Thoracic aorta (tissue), 2 donors: Measurements from ENCODE around the gene NAPA. TPM values are rescaled to one million over a fixed set of nuclear protein-coding genes. Genes with fewer than 3 reads are reported as not detected.

Source experiments
- ATAC-seq: fragments of 150-250 bp; one replicate; pipeline ENCODE4 v1.8.0; 2017; ENCODE audit warnings: low read depth; ENCODE audit not compliant: insufficient number of reproducible peaks, low FRiP score
- DNase-seq: peaks from one replicate; pipeline ENCODE4 v3.0.0-alpha.2; 2020; ENCODE audit warnings: low spot score
- H3K27ac ChIP-seq, 2 donors: fragments of 200-600 bp; sonication (generic); 1 replicate in 1 of 2; 2 replicates in 1 of 2; pipeline ENCODE4 v1.5.1; 2016; ENCODE audit warnings: mild to moderate bottlenecking in 2 of 2, moderate library complexity in 2 of 2
- H3K27me3 ChIP-seq: fragments of 200-600 bp; sonication (generic); replicated peaks from 2 replicates; pipeline ENCODE4 v1.6.0; 2016; ENCODE audit warnings: mild to moderate bottlenecking; ENCODE audit not compliant: insufficient read depth
- H3K36me3 ChIP-seq: fragments of 200-600 bp; sonication (generic); one replicate; pipeline ENCODE4 v1.5.1; 2016
- H3K4me1 ChIP-seq, 2 donors: fragments of 200-600 bp; sonication (generic); 1 replicate in 1 of 2; 2 replicates in 1 of 2; pipeline versions ENCODE4 v1.5.1 to v1.6.0; 2016; ENCODE audit warnings: low read depth in 2 of 2, mild to moderate bottlenecking in 1 of 2; ENCODE audit not compliant: control insufficient read depth in 1 of 2
- H3K4me3 ChIP-seq: fragments of 200-600 bp; sonication (generic); 2 replicates; pipeline ENCODE4 v1.5.1; 2016; ENCODE audit warnings: mild to moderate bottlenecking
- H3K9me3 ChIP-seq: fragments of 200-600 bp; sonication (generic); 2 replicates; pipeline ENCODE4 v1.5.1; 2016
- total RNA-seq, 2 donors: library from RNA; depleted of rRNA; stranded (reverse); fragments of >200 nt; gene quantifications; one replicate each; pipeline versions ENCODE4 v1.1.0 to v1.2.3, GENCODE V29; 2016
- TF ChIP-seq, protein P1 (sequence below): fragments of 200-600 bp; sonication (generic); IDR thresholded peaks from one replicate; pipeline ENCODE4 v1.5.1; 2019; ENCODE audit warnings: antibody characterized with exemption

NAPA gene
- total RNA-seq, 2 donors from 2014 or later = 107 to 147 TPM

- DNase-seq = no peak
- H3K9me3 ChIP-seq = no peaks in the 10 kb centered on the region
- ATAC-seq = no peak
- H3K27me3 ChIP-seq = no peaks in the 10 kb centered on the region
- TF ChIP-seq, protein P1, sequence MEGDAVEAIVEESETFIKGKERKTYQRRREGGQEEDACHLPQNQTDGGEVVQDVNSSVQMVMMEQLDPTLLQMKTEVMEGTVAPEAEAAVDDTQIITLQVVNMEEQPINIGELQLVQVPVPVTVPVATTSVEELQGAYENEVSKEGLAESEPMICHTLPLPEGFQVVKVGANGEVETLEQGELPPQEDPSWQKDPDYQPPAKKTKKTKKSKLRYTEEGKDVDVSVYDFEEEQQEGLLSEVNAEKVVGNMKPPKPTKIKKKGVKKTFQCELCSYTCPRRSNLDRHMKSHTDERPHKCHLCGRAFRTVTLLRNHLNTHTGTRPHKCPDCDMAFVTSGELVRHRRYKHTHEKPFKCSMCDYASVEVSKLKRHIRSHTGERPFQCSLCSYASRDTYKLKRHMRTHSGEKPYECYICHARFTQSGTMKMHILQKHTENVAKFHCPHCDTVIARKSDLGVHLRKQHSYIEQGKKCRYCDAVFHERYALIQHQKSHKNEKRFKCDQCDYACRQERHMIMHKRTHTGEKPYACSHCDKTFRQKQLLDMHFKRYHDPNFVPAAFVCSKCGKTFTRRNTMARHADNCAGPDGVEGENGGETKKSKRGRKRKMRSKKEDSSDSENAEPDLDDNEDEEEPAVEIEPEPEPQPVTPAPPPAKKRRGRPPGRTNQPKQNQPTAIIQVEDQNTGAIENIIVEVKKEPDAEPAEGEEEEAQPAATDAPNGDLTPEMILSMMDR = no peak
- no peaks in the 10 kb centered on the region for H3K4me1 ChIP-seq
- H3K27ac ChIP-seq = no peak overlapping the region
- H3K36me3 ChIP-seq = no peaks in the 10 kb centered on the region
- H3K4me3 ChIP-seq = no peak overlapping the region
These were observed 58.0 kb downstream of the NAPA start for GRCh38 chr19:47456721-47457474.

DNA sequence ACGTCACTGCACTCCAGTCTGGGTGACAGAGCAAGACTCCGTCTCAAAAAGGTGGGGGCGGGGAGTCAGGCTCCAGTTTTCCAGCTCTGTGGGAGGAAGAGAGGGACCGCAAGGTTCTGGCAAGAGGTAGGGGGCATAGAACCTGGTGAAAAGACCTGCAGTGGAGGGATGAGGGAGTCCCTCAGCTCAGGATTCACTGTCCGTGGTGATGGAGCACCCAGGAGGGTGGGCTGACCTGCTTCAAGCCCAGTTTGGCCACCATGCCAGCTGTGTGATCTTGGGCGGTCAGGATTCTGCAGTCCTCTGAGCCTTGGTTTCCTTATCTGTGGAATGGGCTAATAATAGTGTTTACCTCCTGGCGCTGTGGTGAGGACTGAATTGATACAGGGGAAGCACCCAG, 64.4 kb downstream of the NAPA start:
- Histone ChIP-seq H3K36me3 (no peaks in the 10 kb centered on the region), H3K27ac (no peak overlapping the region), H3K9me3 (no peaks in the 10 kb centered on the region), H3K27me3 (peaks cover 10% of the 10 kb centered on the region), H3K4me3 (no peak overlapping the region), H3K4me1 (peaks cover 7% of the 10 kb centered on the region in 2 donors)
- no peak for DNase-seq
- no peak for ATAC-seq
- TF ChIP-seq, protein P1 = no peak

- Histone ChIP-seq H3K27me3 (peaks cover 10% of the 10 kb centered on the region), H3K36me3 (no peaks in the 10 kb centered on the region), H3K27ac (no peak overlapping the region), H3K9me3 (no peaks in the 10 kb centered on the region), H3K4me1 (peaks cover 7% of the 10 kb centered on the region in 2 donors), H3K4me3 (no peak overlapping the region)
- ATAC-seq (no peak), DNase-seq (no peak)
- TF ChIP-seq, protein P1 = no peak
These were observed 66.5 kb downstream of the NAPA start for GRCh38 chr19:47448360-47448727.

DNA sequence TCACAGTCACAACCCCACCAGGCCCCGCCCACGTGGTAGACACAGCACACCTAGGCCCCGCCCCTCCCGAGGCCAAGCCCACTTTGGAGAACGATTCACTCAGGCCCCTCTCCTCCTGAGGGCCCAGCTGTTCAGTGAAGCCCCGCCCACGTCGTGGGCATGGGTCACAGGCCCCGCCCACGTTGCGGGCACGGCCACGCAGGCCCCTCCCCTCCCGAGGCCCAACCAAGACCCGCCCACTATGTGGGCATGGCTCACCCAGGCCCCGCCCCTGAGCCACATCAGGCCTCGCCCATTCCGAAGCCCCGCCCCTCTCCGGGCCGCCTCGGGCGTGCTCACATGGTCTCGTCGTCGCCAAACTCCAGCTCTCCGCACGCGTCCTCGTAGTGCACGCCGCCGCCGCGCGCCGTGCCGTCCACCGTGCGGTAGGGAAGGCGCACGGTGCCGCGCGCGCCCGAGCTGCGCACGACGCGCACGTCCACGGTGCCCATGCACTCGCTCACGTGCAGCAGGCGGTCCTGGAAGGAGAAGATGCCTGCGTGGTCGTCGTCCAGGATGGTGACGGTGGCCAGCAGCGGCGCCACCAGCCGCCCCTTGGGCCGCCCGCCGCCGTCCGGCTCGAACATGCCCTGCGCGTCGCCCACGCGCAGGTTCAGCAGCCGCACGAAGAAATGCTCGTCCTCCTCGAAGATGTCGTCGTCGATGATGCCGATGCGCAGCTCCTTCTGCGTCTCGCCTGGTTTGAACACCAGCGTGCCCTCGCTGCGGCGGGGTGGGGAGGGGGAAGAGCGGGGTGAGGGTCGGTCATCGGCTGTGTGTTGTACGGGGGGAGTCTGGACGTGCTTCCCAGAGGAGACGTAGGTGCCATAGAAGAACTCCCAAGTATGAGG, 67.1 kb downstream of the NAPA start:
- H3K9me3 ChIP-seq = no peaks in the 10 kb centered on the region
- ATAC-seq (no peak), DNase-seq (no peak)
- H3K27ac ChIP-seq = no peak overlapping the region
- TF ChIP-seq, protein P1 = no peak
- H3K4me3 ChIP-seq = peak overlapping the region; percentile 26
- H3K27me3 ChIP-seq = peaks cover 10% of the 10 kb centered on the region
- H3K4me1 ChIP-seq = peaks cover 7% of the 10 kb centered on the region in 2 donors
- no peaks in the 10 kb centered on the region for H3K36me3 ChIP-seq
